Nephron progenitor cell (in vitro differentiated cells): ENCODE measurements around the gene ZSCAN1.
A peak's percentile ranks its signal among the peaks of the same experiment; 100 is the strongest.

Experiments
- DNase-seq: peaks from one replicate; pipeline ENCODE4 v3.0.0; 2021
- H3K27ac Mint-ChIP-seq: 2 replicates; pipeline ENCODE4 v1.8.0; 2021; ENCODE audit warnings: mild to moderate bottlenecking, moderate library complexity, mixed read lengths
- H3K27me3 Mint-ChIP-seq: 2 replicates; pipeline ENCODE4 v1.8.0; 2021; ENCODE audit warnings: mild to moderate bottlenecking, low read depth, mixed read lengths; ENCODE audit not compliant: poor library complexity
- H3K36me3 Mint-ChIP-seq: 2 replicates; pipeline ENCODE4 v1.8.0; 2021; ENCODE audit warnings: low read depth, mixed read lengths
- H3K4me1 Mint-ChIP-seq: 2 replicates; pipeline ENCODE4 v1.8.0; 2021; ENCODE audit warnings: mixed read lengths
- H3K4me3 Mint-ChIP-seq: 2 replicates; pipeline ENCODE4 v1.8.0; 2021; ENCODE audit warnings: mild to moderate bottlenecking, moderate library complexity, mixed read lengths
- H3K9me3 Mint-ChIP-seq: 2 replicates; pipeline ENCODE4 v1.8.0; 2021; ENCODE audit warnings: mild to moderate bottlenecking, moderate library complexity, mixed read lengths
- TF ChIP-seq, protein P1 (sequence below): fragments of 200-600 bp; sonication (generic); IDR thresholded peaks from 2 replicates; pipeline ENCODE4 v1.5.0; 2021; ENCODE audit warnings: antibody characterized with exemption

ZSCAN1 gene

GRCh38 chr19:58059003-58059670 lies 25.3 kb downstream of the ZSCAN1 start, which contains the start of gene ZNF135:
Gene ZNF135, plus strand, starts transcription at chr19:58059282. Its CDS starts 721 bp downstream, at chr19:58060003.
- Mint-ChIP-seq H3K4me3 (peak within 1 kb of the TSS; percentile 80), H3K27ac (peak within 1 kb of the TSS; percentile 92), H3K4me1 (peaks cover 4% of the 10 kb centered on the region), H3K9me3 (peaks cover 93% of the 10 kb centered on the region), H3K36me3 (peaks cover 46% of the 10 kb centered on the region), H3K27me3 (peaks cover 7% of the 10 kb centered on the region)
- DNase-seq: peak; percentile 68
- TF ChIP-seq, protein P1, sequence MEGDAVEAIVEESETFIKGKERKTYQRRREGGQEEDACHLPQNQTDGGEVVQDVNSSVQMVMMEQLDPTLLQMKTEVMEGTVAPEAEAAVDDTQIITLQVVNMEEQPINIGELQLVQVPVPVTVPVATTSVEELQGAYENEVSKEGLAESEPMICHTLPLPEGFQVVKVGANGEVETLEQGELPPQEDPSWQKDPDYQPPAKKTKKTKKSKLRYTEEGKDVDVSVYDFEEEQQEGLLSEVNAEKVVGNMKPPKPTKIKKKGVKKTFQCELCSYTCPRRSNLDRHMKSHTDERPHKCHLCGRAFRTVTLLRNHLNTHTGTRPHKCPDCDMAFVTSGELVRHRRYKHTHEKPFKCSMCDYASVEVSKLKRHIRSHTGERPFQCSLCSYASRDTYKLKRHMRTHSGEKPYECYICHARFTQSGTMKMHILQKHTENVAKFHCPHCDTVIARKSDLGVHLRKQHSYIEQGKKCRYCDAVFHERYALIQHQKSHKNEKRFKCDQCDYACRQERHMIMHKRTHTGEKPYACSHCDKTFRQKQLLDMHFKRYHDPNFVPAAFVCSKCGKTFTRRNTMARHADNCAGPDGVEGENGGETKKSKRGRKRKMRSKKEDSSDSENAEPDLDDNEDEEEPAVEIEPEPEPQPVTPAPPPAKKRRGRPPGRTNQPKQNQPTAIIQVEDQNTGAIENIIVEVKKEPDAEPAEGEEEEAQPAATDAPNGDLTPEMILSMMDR: no peak

DNA sequence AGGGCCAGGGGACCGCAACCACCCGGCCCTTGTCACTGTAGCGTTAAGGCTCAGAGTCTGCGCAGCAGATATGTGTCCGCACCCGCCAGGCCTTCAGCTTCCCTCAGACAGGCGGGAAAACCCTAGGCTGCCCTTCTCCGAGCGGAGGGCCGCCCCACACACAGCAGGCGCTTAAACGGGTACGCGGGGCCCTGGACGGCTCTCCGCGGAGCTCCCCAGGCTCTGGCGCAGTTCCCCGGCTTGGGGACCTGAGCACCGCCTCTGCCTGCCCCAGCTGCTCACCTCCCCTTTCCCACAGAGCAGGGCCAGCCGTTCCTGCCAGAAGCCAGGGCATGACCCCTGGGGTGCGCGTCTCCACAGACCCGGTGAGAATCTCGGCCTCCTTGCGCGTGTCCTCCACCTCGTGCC lies 25.9 kb downstream of the ZSCAN1 start:
- H3K27ac Mint-ChIP-seq: no peak overlapping the region
- peaks cover 52% of the 10 kb centered on the region for H3K36me3 Mint-ChIP-seq
- H3K27me3 Mint-ChIP-seq: peaks cover 7% of the 10 kb centered on the region
- TF ChIP-seq, protein P1: no peak
- H3K9me3 Mint-ChIP-seq: peaks cover 93% of the 10 kb centered on the region
- no peak for DNase-seq
- H3K4me1 Mint-ChIP-seq: peaks cover 4% of the 10 kb centered on the region
- no peak overlapping the region for H3K4me3 Mint-ChIP-seq

GRCh38 chr19:58060231-58060630 lies 26.4 kb downstream of the ZSCAN1 start:
- no peak for DNase-seq
- peaks cover 7% of the 10 kb centered on the region for H3K27me3 Mint-ChIP-seq
- H3K4me3 Mint-ChIP-seq: peak overlapping the region; percentile 64
- no peak overlapping the region for H3K27ac Mint-ChIP-seq
- H3K9me3 Mint-ChIP-seq: peaks cover 93% of the 10 kb centered on the region
- peaks cover 4% of the 10 kb centered on the region for H3K4me1 Mint-ChIP-seq
- peaks cover 57% of the 10 kb centered on the region for H3K36me3 Mint-ChIP-seq
- TF ChIP-seq, protein P1: no peak

- Mint-ChIP-seq H3K4me1 (peaks cover 3% of the 10 kb centered on the region), H3K36me3 (peaks cover 87% of the 10 kb centered on the region), H3K27me3 (no peaks in the 10 kb centered on the region), H3K9me3 (peaks cover 95% of the 10 kb centered on the region), H3K27ac (no peak overlapping the region), H3K4me3 (no peak overlapping the region)
- no peak for DNase-seq
- TF ChIP-seq, protein P1: no peak
Measured at GRCh38 chr19:58063712-58064111, 29.9 kb downstream of the ZSCAN1 start.

DNA sequence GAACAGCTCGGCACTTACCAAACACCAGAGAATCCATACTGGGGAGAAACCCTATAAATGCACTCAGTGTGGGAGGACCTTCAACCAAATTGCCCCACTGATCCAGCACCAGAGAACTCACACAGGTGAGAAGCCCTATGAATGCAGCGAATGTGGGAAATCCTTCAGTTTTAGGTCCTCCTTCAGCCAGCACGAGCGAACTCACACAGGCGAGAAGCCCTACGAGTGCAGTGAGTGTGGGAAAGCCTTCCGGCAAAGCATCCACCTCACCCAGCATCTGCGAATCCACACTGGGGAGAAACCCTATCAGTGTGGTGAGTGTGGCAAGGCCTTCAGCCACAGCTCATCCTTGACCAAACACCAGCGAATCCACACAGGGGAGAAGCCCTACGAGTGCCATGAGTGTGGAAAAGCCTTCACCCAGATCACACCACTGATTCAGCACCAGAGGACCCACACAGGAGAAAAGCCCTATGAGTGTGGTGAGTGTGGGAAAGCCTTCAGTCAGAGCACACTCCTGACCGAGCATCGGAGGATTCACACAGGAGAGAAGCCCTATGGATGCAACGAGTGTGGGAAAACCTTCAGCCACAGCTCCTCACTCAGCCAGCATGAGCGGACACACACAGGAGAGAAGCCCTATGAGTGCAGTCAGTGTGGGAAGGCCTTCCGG lies 33.6 kb downstream of the ZSCAN1 start:
- TF ChIP-seq, protein P1: no peak
- Mint-ChIP-seq H3K27ac (no peak overlapping the region), H3K27me3 (peaks cover 3% of the 10 kb centered on the region), H3K4me3 (no peak overlapping the region), H3K9me3 (peaks cover 97% of the 10 kb centered on the region), H3K36me3 (peaks cover 84% of the 10 kb centered on the region), H3K4me1 (no peaks in the 10 kb centered on the region)
- DNase-seq: no peak
